ENCODE data around the gene ACE2.

Gene ACE2

DNA sequence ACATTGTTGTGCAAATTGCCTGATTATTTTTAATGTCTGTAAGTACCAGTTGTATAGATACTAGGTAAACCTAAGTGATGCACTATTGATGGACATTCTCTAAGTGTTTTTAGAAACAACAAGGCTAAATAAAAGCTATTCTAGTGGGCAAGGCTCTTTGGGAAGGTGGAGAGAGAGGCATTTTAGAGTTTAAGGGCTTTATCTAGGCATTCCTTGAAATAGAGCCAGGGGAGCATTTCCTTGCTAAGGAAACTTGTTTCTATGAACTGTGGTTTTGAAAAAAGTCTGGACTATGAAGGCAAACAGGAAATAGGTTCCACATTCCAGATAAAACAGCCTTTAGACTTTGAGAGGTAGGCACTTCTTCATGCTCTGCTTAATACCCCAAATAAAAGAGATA is 76.3 kb downstream of the ACE2 start:
- Histone ChIP-seq H3K4me3 (ENCODE audit: insufficient read depth, low read length, poor library complexity, severe bottlenecking) (no peak overlapping the region), H3K4me2 (ENCODE audit: low read depth, low read length, poor library complexity, severe bottlenecking) (no peak overlapping the region), H3K36me3 (ENCODE audit: low read length) (no peaks in the 10 kb centered on the region), H3K27ac (ENCODE audit: low read depth, low read length) (no peak overlapping the region), H3K79me2 (ENCODE audit: insufficient read depth, low read length) (no peaks in the 10 kb centered on the region), H3K9ac (ENCODE audit: low read length) (no peak overlapping the region), H3K9me3 (ENCODE audit: insufficient read depth, low read length) (no peaks in the 10 kb centered on the region), H3K27me3 (ENCODE audit: low read length) (no peaks in the 10 kb centered on the region), H3K9me2 (replicated peaks; ENCODE audit: insufficient read depth, low read length) (no peaks in the 10 kb centered on the region), H2AFZ (ENCODE audit: low read depth, low read length, severe bottlenecking) (no peak overlapping the region), H4K20me1 (ENCODE audit: low read depth, low read length) (no peaks in the 10 kb centered on the region), H3F3A (ENCODE audit: insufficient read depth) (no peaks in the 10 kb centered on the region)
- no peak for TF ChIP-seq CTCF (IDR thresholded peaks at IDR 0.05; ENCODE audit: insufficient read depth, low read length, poor library complexity, severe bottlenecking)
- no peak for TF ChIP-seq EZH2phosphoT487 (conservative IDR thresholded peaks at IDR 0.05; ENCODE audit: low read length)

GRCh38 chrX:15523088-15523487 is 77.7 kb downstream of the ACE2 start:
- no peak overlapping the region for H3K27ac ChIP-seq (ENCODE audit: low read depth, low read length)
- H3K9me2 ChIP-seq (replicated peaks; ENCODE audit: insufficient read depth, low read length), result no peaks in the 10 kb centered on the region
- no peaks in the 10 kb centered on the region for H4K20me1 ChIP-seq (ENCODE audit: low read depth, low read length)
- no peaks in the 10 kb centered on the region for H3K9me3 ChIP-seq (ENCODE audit: insufficient read depth, low read length)
- no peak overlapping the region for H2AFZ ChIP-seq (ENCODE audit: low read depth, low read length, severe bottlenecking)
- H3K4me2 ChIP-seq (ENCODE audit: low read depth, low read length, poor library complexity, severe bottlenecking), result no peak overlapping the region
- H3K36me3 ChIP-seq (ENCODE audit: low read length), result no peaks in the 10 kb centered on the region
- no peaks in the 10 kb centered on the region for H3K79me2 ChIP-seq (ENCODE audit: insufficient read depth, low read length)
- H3F3A ChIP-seq (ENCODE audit: insufficient read depth), result no peaks in the 10 kb centered on the region
- H3K4me3 ChIP-seq (ENCODE audit: insufficient read depth, low read length, poor library complexity, severe bottlenecking), result no peak overlapping the region
- TF ChIP-seq EZH2phosphoT487 (conservative IDR thresholded peaks at IDR 0.05; ENCODE audit: low read length) (no peak), CTCF (IDR thresholded peaks at IDR 0.05; ENCODE audit: insufficient read depth, low read length, poor library complexity, severe bottlenecking) (no peak)
- H3K27me3 ChIP-seq (ENCODE audit: low read length), result no peaks in the 10 kb centered on the region
- no peak overlapping the region for H3K9ac ChIP-seq (ENCODE audit: low read length)

GRCh38 chrX:15522464-15522863 is 78.3 kb downstream of the ACE2 start:
- Histone ChIP-seq H3K36me3 (ENCODE audit: low read length) (no peaks in the 10 kb centered on the region), H3K79me2 (ENCODE audit: insufficient read depth, low read length) (no peaks in the 10 kb centered on the region), H3K27ac (ENCODE audit: low read depth, low read length) (no peak overlapping the region), H2AFZ (ENCODE audit: low read depth, low read length, severe bottlenecking) (no peak overlapping the region), H3K9me2 (replicated peaks; ENCODE audit: insufficient read depth, low read length) (no peaks in the 10 kb centered on the region), H3K9ac (ENCODE audit: low read length) (no peak overlapping the region), H3F3A (ENCODE audit: insufficient read depth) (no peaks in the 10 kb centered on the region), H4K20me1 (ENCODE audit: low read depth, low read length) (no peaks in the 10 kb centered on the region), H3K9me3 (ENCODE audit: insufficient read depth, low read length) (no peaks in the 10 kb centered on the region), H3K4me3 (ENCODE audit: insufficient read depth, low read length, poor library complexity, severe bottlenecking) (no peak overlapping the region), H3K27me3 (ENCODE audit: low read length) (no peaks in the 10 kb centered on the region), H3K4me2 (ENCODE audit: low read depth, low read length, poor library complexity, severe bottlenecking) (no peak overlapping the region)
- TF ChIP-seq CTCF (IDR thresholded peaks at IDR 0.05; ENCODE audit: insufficient read depth, low read length, poor library complexity, severe bottlenecking), result no peak
- TF ChIP-seq EZH2phosphoT487 (conservative IDR thresholded peaks at IDR 0.05; ENCODE audit: low read length), result no peak

DNA sequence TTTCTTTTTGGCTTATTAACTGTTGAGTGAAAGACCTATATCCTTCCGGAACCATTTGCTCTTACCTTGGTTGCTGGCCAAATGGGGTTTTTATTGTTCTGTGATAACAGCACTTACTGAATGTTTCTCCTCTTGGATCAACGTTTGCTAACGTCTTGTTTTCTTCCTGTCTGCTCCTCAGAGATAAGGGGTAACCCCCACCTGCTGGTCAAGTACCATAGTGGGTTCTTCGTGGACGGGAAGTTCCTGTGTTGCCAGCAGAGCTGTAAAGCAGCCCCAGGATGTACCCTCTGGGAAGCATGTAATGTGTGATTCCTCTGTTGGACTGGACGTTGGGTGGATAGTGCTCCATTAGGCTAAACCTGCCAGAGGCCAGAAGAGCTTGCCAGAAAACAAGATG is 84.8 kb downstream of the ACE2 start:
- H3K36me3 ChIP-seq (ENCODE audit: low read length), result no peaks in the 10 kb centered on the region
- H3K4me3 ChIP-seq (ENCODE audit: insufficient read depth, low read length, poor library complexity, severe bottlenecking), result no peak overlapping the region
- no peaks in the 10 kb centered on the region for H3K79me2 ChIP-seq (ENCODE audit: insufficient read depth, low read length)
- no peaks in the 10 kb centered on the region for H3K9me3 ChIP-seq (ENCODE audit: insufficient read depth, low read length)
- no peak overlapping the region for H3K9ac ChIP-seq (ENCODE audit: low read length)
- H3K27me3 ChIP-seq (ENCODE audit: low read length), result no peaks in the 10 kb centered on the region
- H3K27ac ChIP-seq (ENCODE audit: low read depth, low read length), result no peak overlapping the region
- no peaks in the 10 kb centered on the region for H3K9me2 ChIP-seq (replicated peaks; ENCODE audit: insufficient read depth, low read length)
- H3K4me2 ChIP-seq (ENCODE audit: low read depth, low read length, poor library complexity, severe bottlenecking), result no peak overlapping the region
- H4K20me1 ChIP-seq (ENCODE audit: low read depth, low read length), result no peaks in the 10 kb centered on the region
- TF ChIP-seq EZH2phosphoT487 (conservative IDR thresholded peaks at IDR 0.05; ENCODE audit: low read length) (no peak), CTCF (IDR thresholded peaks at IDR 0.05; ENCODE audit: insufficient read depth, low read length, poor library complexity, severe bottlenecking) (no peak)
- H2AFZ ChIP-seq (ENCODE audit: low read depth, low read length, severe bottlenecking), result no peak overlapping the region
- H3F3A ChIP-seq (ENCODE audit: insufficient read depth), result no peaks in the 10 kb centered on the region
